ENCODE results near the gene CLRN3. TPM values are rescaled to one million over a fixed set of nuclear protein-coding genes. Genes with fewer than 3 reads are reported as not detected.

Gene CLRN3
- total RNA-seq, 2 experiments from 2014 or later: not detected

GRCh38 chr10:127848226-127848625 is 44.5 kb downstream of the CLRN3 start:
- Mint-ChIP-seq H3K27me3 (no peaks in the 10 kb centered on the region), H3K4me1 (ENCODE audit: low read depth) (peaks cover 6% of the 10 kb centered on the region), H3K4me3 (no peak overlapping the region), H3K9me3 (no peaks in the 10 kb centered on the region), H3K27ac (no peak overlapping the region), H3K36me3 (no peaks in the 10 kb centered on the region)
- POLR2A ChIA-PET: no interaction called here
- DNase-seq: no peak
- CTCF ChIA-PET: no interaction called here
- intact Hi-C loops (cut with micrococcal nuclease): no loop called here

DNA sequence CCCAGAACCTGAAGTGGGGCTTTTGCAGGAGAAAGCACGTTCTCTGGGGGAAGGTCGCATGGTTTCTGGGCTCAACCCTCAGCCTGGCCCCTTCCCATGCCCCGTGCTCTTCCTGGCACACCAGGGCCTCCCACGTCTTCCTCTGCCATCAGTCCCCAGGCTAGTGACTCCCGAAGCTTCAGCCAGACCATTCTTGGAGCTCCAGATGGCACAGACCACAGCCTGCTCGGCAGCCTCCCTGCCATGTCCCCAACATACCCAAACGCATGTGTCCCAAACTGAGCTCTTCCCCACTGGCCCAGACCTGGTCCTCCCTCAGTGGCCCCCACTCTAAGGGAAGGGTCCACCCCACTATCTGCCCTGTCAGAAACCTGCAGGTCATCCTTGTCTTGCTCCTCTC is 47.0 kb downstream of the CLRN3 start:
- POLR2A ChIA-PET: no interaction called here
- no peak overlapping the region for H3K4me3 Mint-ChIP-seq
- intact Hi-C loops (cut with micrococcal nuclease): no loop called here
- no peaks in the 10 kb centered on the region for H3K27me3 Mint-ChIP-seq
- no peaks in the 10 kb centered on the region for H3K9me3 Mint-ChIP-seq
- no peak for DNase-seq
- peaks cover 6% of the 10 kb centered on the region for H3K4me1 Mint-ChIP-seq (ENCODE audit: low read depth)
- CTCF ChIA-PET: no interaction called here
- no peaks in the 10 kb centered on the region for H3K36me3 Mint-ChIP-seq
- no peak overlapping the region for H3K27ac Mint-ChIP-seq

DNA sequence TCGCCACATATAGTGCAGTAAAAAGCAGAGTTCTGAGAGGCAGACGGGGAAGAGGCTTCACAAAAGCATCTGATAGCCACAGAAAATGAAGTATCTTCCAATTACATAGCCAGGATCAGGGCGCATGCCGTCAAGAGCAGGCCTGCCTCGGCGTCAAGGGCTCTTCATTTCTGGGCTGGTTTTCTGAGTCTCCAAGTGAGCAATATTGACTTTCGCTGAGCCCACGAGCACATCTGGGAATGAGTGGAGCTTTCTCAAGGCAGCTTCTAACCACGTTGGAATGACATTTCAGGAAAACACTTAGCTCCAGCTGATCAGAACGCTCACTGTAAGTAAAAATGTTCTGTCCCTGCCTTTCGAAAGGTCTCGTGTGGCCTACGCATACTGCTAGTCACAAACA is 51.9 kb downstream of the CLRN3 start:
- Mint-ChIP-seq H3K27me3 (peaks cover 5% of the 10 kb centered on the region), H3K36me3 (no peaks in the 10 kb centered on the region), H3K4me1 (ENCODE audit: low read depth) (no peaks in the 10 kb centered on the region), H3K27ac (no peak overlapping the region), H3K4me3 (no peak overlapping the region), H3K9me3 (peaks cover 4% of the 10 kb centered on the region)
- no peak for DNase-seq
- intact Hi-C loops (cut with micrococcal nuclease): no loop called here
- ChIA-PET CTCF (no interaction called here), POLR2A (no interaction called here)

- ChIA-PET POLR2A (no interaction called here), CTCF (no interaction called here)
- no peak for DNase-seq
- H3K4me3 Mint-ChIP-seq: no peak overlapping the region
- H3K4me1 Mint-ChIP-seq (ENCODE audit: low read depth): no peaks in the 10 kb centered on the region
- H3K9me3 Mint-ChIP-seq: peaks cover 4% of the 10 kb centered on the region
- no peak overlapping the region for H3K27ac Mint-ChIP-seq
- H3K27me3 Mint-ChIP-seq: peaks cover 5% of the 10 kb centered on the region
- intact Hi-C loops (cut with micrococcal nuclease): no loop called here
- no peaks in the 10 kb centered on the region for H3K36me3 Mint-ChIP-seq
These were observed 55.8 kb downstream of the CLRN3 start for GRCh38 chr10:127836966-127837365.

- Mint-ChIP-seq H3K4me3 (no peak overlapping the region), H3K4me1 (ENCODE audit: low read depth) (no peaks in the 10 kb centered on the region), H3K9me3 (peaks cover 4% of the 10 kb centered on the region), H3K27me3 (peaks cover 5% of the 10 kb centered on the region), H3K36me3 (no peaks in the 10 kb centered on the region), H3K27ac (no peak overlapping the region)
- CTCF ChIA-PET: no interaction called here
- intact Hi-C loops (cut with micrococcal nuclease): no loop called here
- DNase-seq: no peak
- POLR2A ChIA-PET: no interaction called here
These were observed 56.6 kb downstream of the CLRN3 start for GRCh38 chr10:127836176-127836575.

DNA sequence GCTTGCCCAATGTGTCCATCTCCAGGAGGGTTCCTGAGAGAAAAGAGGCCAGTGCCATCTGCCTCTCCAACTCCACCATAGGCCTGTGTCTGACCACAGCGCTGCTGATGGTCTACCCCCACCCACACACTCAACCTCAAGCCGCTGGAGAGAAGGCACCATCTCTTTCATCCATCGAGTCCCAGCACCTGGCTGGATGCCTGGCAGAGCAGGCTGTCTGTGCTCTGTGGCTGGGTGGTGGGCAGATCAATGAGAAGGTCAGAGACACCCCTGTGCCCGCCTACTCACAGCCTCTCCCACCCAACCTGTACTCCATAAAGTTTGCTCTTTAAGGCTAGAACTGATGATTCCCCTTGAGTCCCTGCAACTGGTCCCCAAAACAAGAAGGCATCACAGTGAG is 58.0 kb downstream of the CLRN3 start:
- Mint-ChIP-seq H3K27ac (no peak overlapping the region), H3K9me3 (peaks cover 4% of the 10 kb centered on the region), H3K36me3 (no peaks in the 10 kb centered on the region), H3K27me3 (peaks cover 5% of the 10 kb centered on the region), H3K4me1 (ENCODE audit: low read depth) (no peaks in the 10 kb centered on the region), H3K4me3 (no peak overlapping the region)
- intact Hi-C loops (cut with micrococcal nuclease): no loop called here
- ChIA-PET CTCF (no interaction called here), POLR2A (no interaction called here)
- DNase-seq: no peak

GRCh38 chr10:127834221-127834620 is 58.5 kb downstream of the CLRN3 start:
- no peaks in the 10 kb centered on the region for H3K36me3 Mint-ChIP-seq
- ChIA-PET POLR2A (no interaction called here), CTCF (no interaction called here)
- H3K27me3 Mint-ChIP-seq: peaks cover 5% of the 10 kb centered on the region
- DNase-seq: no peak
- intact Hi-C loops (cut with micrococcal nuclease): no loop called here
- H3K4me3 Mint-ChIP-seq: no peak overlapping the region
- peaks cover 4% of the 10 kb centered on the region for H3K9me3 Mint-ChIP-seq
- H3K27ac Mint-ChIP-seq: no peak overlapping the region
- no peaks in the 10 kb centered on the region for H3K4me1 Mint-ChIP-seq (ENCODE audit: low read depth)

- H3K27me3 Mint-ChIP-seq: peaks cover 4% of the 10 kb centered on the region
- no peak for DNase-seq
- ChIA-PET POLR2A (no interaction called here), CTCF (no interaction called here)
- H3K4me3 Mint-ChIP-seq: no peak overlapping the region
- no peaks in the 10 kb centered on the region for H3K4me1 Mint-ChIP-seq (ENCODE audit: low read depth)
- no peaks in the 10 kb centered on the region for H3K36me3 Mint-ChIP-seq
- peaks cover 4% of the 10 kb centered on the region for H3K9me3 Mint-ChIP-seq
- intact Hi-C loops (cut with micrococcal nuclease): no loop called here
- no peak overlapping the region for H3K27ac Mint-ChIP-seq
These were observed 58.9 kb downstream of the CLRN3 start for GRCh38 chr10:127833804-127834203.

GRCh38 chr10:127832501-127832900 is 60.2 kb downstream of the CLRN3 start:
- Mint-ChIP-seq H3K4me1 (ENCODE audit: low read depth) (no peaks in the 10 kb centered on the region), H3K36me3 (no peaks in the 10 kb centered on the region), H3K9me3 (no peaks in the 10 kb centered on the region), H3K27me3 (peaks cover 2% of the 10 kb centered on the region), H3K27ac (no peak overlapping the region), H3K4me3 (no peak overlapping the region)
- CTCF ChIA-PET: no interaction called here
- POLR2A ChIA-PET: no interaction called here
- intact Hi-C loops (cut with micrococcal nuclease): no loop called here
- no peak for DNase-seq

- intact Hi-C loops (cut with micrococcal nuclease): no loop called here
- peaks cover 2% of the 10 kb centered on the region for H3K27me3 Mint-ChIP-seq
- CTCF ChIA-PET: no interaction called here
- no peaks in the 10 kb centered on the region for H3K36me3 Mint-ChIP-seq
- no peaks in the 10 kb centered on the region for H3K4me1 Mint-ChIP-seq (ENCODE audit: low read depth)
- POLR2A ChIA-PET: no interaction called here
- no peak overlapping the region for H3K4me3 Mint-ChIP-seq
- no peak for DNase-seq
- H3K9me3 Mint-ChIP-seq: no peaks in the 10 kb centered on the region
- no peak overlapping the region for H3K27ac Mint-ChIP-seq
These were observed 62.3 kb downstream of the CLRN3 start for GRCh38 chr10:127830414-127830813.

Other genes starting within 250 kb of the CLRN3 start
- gene FOXI2, start 155.8 kb downstream of the CLRN3 start, total RNA-seq: not detected
- gene PTPRE, start 14.2 kb upstream of the CLRN3 start, total RNA-seq: 10 to 100 TPM; 29.4 to 34.0 TPM
- 100 to 1,000 TPM; 223 to 241 TPM for gene MKI67, start 233.5 kb upstream of the CLRN3 start, total RNA-seq

All from activated CD4-positive, alpha-beta memory T cell treated with anti-CD3 and anti-CD28 coated beads for 36 hours (primary cell).